ENCODE data around the gene MEGF6.

The MEGF6 gene

GRCh38 chr1:3612123-3612522, 815 bp upstream of the MEGF6 start:
- Histone ChIP-seq H3K79me1 (replicated peaks; ENCODE audit: low read length, poor library complexity, severe bottlenecking) (no peaks in the 10 kb centered on the region), H2BK120ac (ENCODE audit: low read depth, low read length) (no peak overlapping the region), H2AFZ (ENCODE audit: low read depth, low read length) (no peak overlapping the region), H4K91ac (ENCODE audit: low read length) (no peak overlapping the region), H4K8ac (ENCODE audit: low read length) (no peak overlapping the region), H2BK12ac (ENCODE audit: low read length in 2 of 2) (no peak overlapping the region), H3K4me3 (ENCODE audit: insufficient read depth in 1 of 2, low read depth in 1 of 2, low read length in 2 of 2) (no peak overlapping the region), H2BK15ac (ENCODE audit: low read depth, poor library complexity, severe bottlenecking) (no peak overlapping the region), H3K23ac (ENCODE audit: low read length in 2 of 2) (no peak overlapping the region), H3K27ac (ENCODE audit: low read length, poor library complexity, severe bottlenecking) (no peak overlapping the region), H3K9me3 (ENCODE audit: control insufficient read depth, low read length) (no peaks in the 10 kb centered on the region), H3K4me2 (ENCODE audit: low read length, poor library complexity, severe bottlenecking) (no peak overlapping the region), H2AK5ac (ENCODE audit: low read length, severe bottlenecking) (no peak overlapping the region), H3K4me1 (ENCODE audit: control insufficient read depth, insufficient read depth, low read depth, low read length) (peaks cover 28% of the 10 kb centered on the region), H3K9ac (ENCODE audit: low read length) (no peak overlapping the region), H3K18ac (ENCODE audit: low read depth in 1 of 2, low read length in 2 of 2) (peak overlapping the region in 1 of 2 experiments; percentile 5), H3K14ac (ENCODE audit: low read length in 2 of 2) (peak overlapping the region in 1 of 2 experiments; percentile 44), H3K4ac (ENCODE audit: low read depth in 1 of 2, low read length in 2 of 2) (no peak overlapping the region), H3K36me3 (ENCODE audit: control insufficient read depth in 1 of 2, insufficient read depth in 2 of 2, low read depth in 1 of 2, low read length in 2 of 2) (no peaks in the 10 kb centered on the region), H3K27me3 (ENCODE audit: control insufficient read depth in 1 of 2, insufficient read depth in 1 of 2, low read length in 2 of 2) (peaks cover 74 to 88% of the 10 kb centered on the region in 2 experiments), H2BK5ac (ENCODE audit: low read depth, low read length, poor library complexity, severe bottlenecking) (no peak overlapping the region)
- 83% methylated on average over 7 of the region's 7 CpGs for WGBS
- DNase-seq = no peak

- Histone ChIP-seq H3K27ac (ENCODE audit: low read length, poor library complexity, severe bottlenecking) (no peak overlapping the region), H3K9ac (ENCODE audit: low read length) (no peak overlapping the region), H4K8ac (ENCODE audit: low read length) (no peak overlapping the region), H3K18ac (ENCODE audit: low read depth in 1 of 2, low read length in 2 of 2) (no peak overlapping the region), H3K4me3 (ENCODE audit: insufficient read depth in 1 of 2, low read depth in 1 of 2, low read length in 2 of 2) (peak overlapping the region in 1 of 2 experiments; percentile 44), H3K23ac (ENCODE audit: low read length in 2 of 2) (no peak overlapping the region), H3K4me1 (ENCODE audit: control insufficient read depth, insufficient read depth, low read depth, low read length) (peaks cover 28% of the 10 kb centered on the region), H3K79me1 (replicated peaks; ENCODE audit: low read length, poor library complexity, severe bottlenecking) (no peaks in the 10 kb centered on the region), H2BK120ac (ENCODE audit: low read depth, low read length) (no peak overlapping the region), H2AK5ac (ENCODE audit: low read length, severe bottlenecking) (no peak overlapping the region), H3K27me3 (ENCODE audit: control insufficient read depth in 1 of 2, insufficient read depth in 1 of 2, low read length in 2 of 2) (peaks cover 73 to 86% of the 10 kb centered on the region in 2 experiments), H3K14ac (ENCODE audit: low read length in 2 of 2) (no peak overlapping the region), H3K4me2 (ENCODE audit: low read length, poor library complexity, severe bottlenecking) (peak overlapping the region; percentile 58), H3K36me3 (ENCODE audit: control insufficient read depth in 1 of 2, insufficient read depth in 2 of 2, low read depth in 1 of 2, low read length in 2 of 2) (no peaks in the 10 kb centered on the region), H3K9me3 (ENCODE audit: control insufficient read depth, low read length) (no peaks in the 10 kb centered on the region), H3K4ac (ENCODE audit: low read depth in 1 of 2, low read length in 2 of 2) (no peak overlapping the region), H4K91ac (ENCODE audit: low read length) (no peak overlapping the region), H2BK15ac (ENCODE audit: low read depth, poor library complexity, severe bottlenecking) (no peak overlapping the region), H2AFZ (ENCODE audit: low read depth, low read length) (no peak overlapping the region), H2BK12ac (ENCODE audit: low read length in 2 of 2) (no peak overlapping the region), H2BK5ac (ENCODE audit: low read depth, low read length, poor library complexity, severe bottlenecking) (no peak overlapping the region)
- DNase-seq = no peak
- WGBS = 14% methylated on average over 16 of the region's 27 CpGs
These were observed 660 bp downstream of the MEGF6 start for GRCh38 chr1:3610527-3611169.

- Histone ChIP-seq H3K4me1 (ENCODE audit: control insufficient read depth, insufficient read depth, low read depth, low read length) (peaks cover 25% of the 10 kb centered on the region), H3K4me3 (ENCODE audit: insufficient read depth in 1 of 2, low read depth in 1 of 2, low read length in 2 of 2) (no peak overlapping the region), H3K9ac (ENCODE audit: low read length) (no peak overlapping the region), H2BK15ac (ENCODE audit: low read depth, poor library complexity, severe bottlenecking) (no peak overlapping the region), H3K27me3 (ENCODE audit: control insufficient read depth in 1 of 2, insufficient read depth in 1 of 2, low read length in 2 of 2) (peaks cover 68 to 85% of the 10 kb centered on the region in 2 experiments), H3K23ac (ENCODE audit: low read length in 2 of 2) (no peak overlapping the region), H3K79me1 (replicated peaks; ENCODE audit: low read length, poor library complexity, severe bottlenecking) (no peaks in the 10 kb centered on the region), H3K14ac (ENCODE audit: low read length in 2 of 2) (no peak overlapping the region), H2BK120ac (ENCODE audit: low read depth, low read length) (no peak overlapping the region), H4K8ac (ENCODE audit: low read length) (no peak overlapping the region), H3K4me2 (ENCODE audit: low read length, poor library complexity, severe bottlenecking) (no peak overlapping the region), H3K9me3 (ENCODE audit: control insufficient read depth, low read length) (no peaks in the 10 kb centered on the region), H3K27ac (ENCODE audit: low read length, poor library complexity, severe bottlenecking) (no peak overlapping the region), H3K36me3 (ENCODE audit: control insufficient read depth in 1 of 2, insufficient read depth in 2 of 2, low read depth in 1 of 2, low read length in 2 of 2) (no peaks in the 10 kb centered on the region), H2BK5ac (ENCODE audit: low read depth, low read length, poor library complexity, severe bottlenecking) (no peak overlapping the region), H2AK5ac (ENCODE audit: low read length, severe bottlenecking) (no peak overlapping the region), H3K18ac (ENCODE audit: low read depth in 1 of 2, low read length in 2 of 2) (no peak overlapping the region), H3K4ac (ENCODE audit: low read depth in 1 of 2, low read length in 2 of 2) (no peak overlapping the region), H2BK12ac (ENCODE audit: low read length in 2 of 2) (no peak overlapping the region), H4K91ac (ENCODE audit: low read length) (no peak overlapping the region), H2AFZ (ENCODE audit: low read depth, low read length) (no peak overlapping the region)
- no peak for DNase-seq
- WGBS = 60% methylated on average over 24 of the region's 24 CpGs
These were observed 1.4 kb downstream of the MEGF6 start for GRCh38 chr1:3609769-3610526.

GRCh38 chr1:3609016-3609768, 2.1 kb downstream of the MEGF6 start:
- H2BK5ac ChIP-seq (ENCODE audit: low read depth, low read length, poor library complexity, severe bottlenecking) = no peak overlapping the region
- no peak overlapping the region for H2BK15ac ChIP-seq (ENCODE audit: low read depth, poor library complexity, severe bottlenecking)
- H3K4me1 ChIP-seq (ENCODE audit: control insufficient read depth, insufficient read depth, low read depth, low read length) = peaks cover 25% of the 10 kb centered on the region
- H2AFZ ChIP-seq (ENCODE audit: low read depth, low read length) = no peak overlapping the region
- H3K4ac ChIP-seq (ENCODE audit: low read depth in 1 of 2, low read length in 2 of 2) = no peak overlapping the region
- no peak overlapping the region for H3K4me3 ChIP-seq (ENCODE audit: insufficient read depth in 1 of 2, low read depth in 1 of 2, low read length in 2 of 2)
- H2BK120ac ChIP-seq (ENCODE audit: low read depth, low read length) = no peak overlapping the region
- H2BK12ac ChIP-seq (ENCODE audit: low read length in 2 of 2) = no peak overlapping the region
- H3K27me3 ChIP-seq (ENCODE audit: control insufficient read depth in 1 of 2, insufficient read depth in 1 of 2, low read length in 2 of 2) = peaks cover 72 to 82% of the 10 kb centered on the region in 2 experiments
- WGBS = 76% methylated on average over 20 of the region's 22 CpGs
- no peaks in the 10 kb centered on the region for H3K9me3 ChIP-seq (ENCODE audit: control insufficient read depth, low read length)
- no peak overlapping the region for H3K23ac ChIP-seq (ENCODE audit: low read length in 2 of 2)
- H3K14ac ChIP-seq (ENCODE audit: low read length in 2 of 2) = no peak overlapping the region
- peaks cover 0 to 4% of the 10 kb centered on the region in 2 experiments for H3K36me3 ChIP-seq (ENCODE audit: control insufficient read depth in 1 of 2, insufficient read depth in 2 of 2, low read depth in 1 of 2, low read length in 2 of 2)
- no peak for DNase-seq
- no peak overlapping the region for H2AK5ac ChIP-seq (ENCODE audit: low read length, severe bottlenecking)
- H3K4me2 ChIP-seq (ENCODE audit: low read length, poor library complexity, severe bottlenecking) = no peak overlapping the region
- no peak overlapping the region for H3K18ac ChIP-seq (ENCODE audit: low read depth in 1 of 2, low read length in 2 of 2)
- H3K27ac ChIP-seq (ENCODE audit: low read length, poor library complexity, severe bottlenecking) = no peak overlapping the region
- H3K9ac ChIP-seq (ENCODE audit: low read length) = no peak overlapping the region
- no peak overlapping the region for H4K8ac ChIP-seq (ENCODE audit: low read length)
- H4K91ac ChIP-seq (ENCODE audit: low read length) = no peak overlapping the region
- H3K79me1 ChIP-seq (replicated peaks; ENCODE audit: low read length, poor library complexity, severe bottlenecking) = no peaks in the 10 kb centered on the region
